HG03354 (cell line): ENCODE data around the gene CNTNAP5.

ENCODE experiments used
- ATAC-seq: cut with Tn5 transposase; IDR thresholded peaks from one replicate; pipeline ENCODE4 v1.9.1; 2021; ENCODE audit warnings: mild to moderate bottlenecking; ENCODE audit not compliant: unreplicated experiment, poor library complexity, severe bottlenecking

The CNTNAP5 gene

GRCh38 chr2:124572934-124573634 is 548.0 kb downstream of the CNTNAP5 start:
- no peak for ATAC-seq

- no peak for ATAC-seq
Observed at GRCh38 chr2:124575497-124575896, 550.4 kb downstream of the CNTNAP5 start.

- ATAC-seq: no peak
Observed at GRCh38 chr2:124580263-124580662, 555.2 kb downstream of the CNTNAP5 start.

- ATAC-seq: no peak
Observed at GRCh38 chr2:124582387-124582786, 557.3 kb downstream of the CNTNAP5 start.

- no peak for ATAC-seq
Observed at GRCh38 chr2:124584615-124585014, 559.5 kb downstream of the CNTNAP5 start.

GRCh38 chr2:124585277-124585676 is 560.2 kb downstream of the CNTNAP5 start:
- no peak for ATAC-seq

GRCh38 chr2:124586210-124586609 is 561.1 kb downstream of the CNTNAP5 start:
- no peak for ATAC-seq

- no peak for ATAC-seq
Observed at GRCh38 chr2:124586835-124587234, 561.7 kb downstream of the CNTNAP5 start.

- no peak for ATAC-seq
Observed at GRCh38 chr2:124589971-124590370, 564.9 kb downstream of the CNTNAP5 start.

- no peak for ATAC-seq
Observed at GRCh38 chr2:124602759-124603158, 577.7 kb downstream of the CNTNAP5 start.

- no peak for ATAC-seq
Observed at GRCh38 chr2:124604940-124605339, 579.9 kb downstream of the CNTNAP5 start.

GRCh38 chr2:124607679-124608078 is 582.6 kb downstream of the CNTNAP5 start:
- ATAC-seq: no peak

- no peak for ATAC-seq
Observed at GRCh38 chr2:124609667-124610066, 584.6 kb downstream of the CNTNAP5 start.

- ATAC-seq: no peak
Observed at GRCh38 chr2:124610141-124610540, 585.1 kb downstream of the CNTNAP5 start.

GRCh38 chr2:124610866-124611265 is 585.8 kb downstream of the CNTNAP5 start:
- ATAC-seq: no peak

GRCh38 chr2:124623560-124623959 is 598.5 kb downstream of the CNTNAP5 start:
- ATAC-seq: no peak

GRCh38 chr2:124625561-124625960 is 600.5 kb downstream of the CNTNAP5 start:
- ATAC-seq: no peak

GRCh38 chr2:124626993-124627392 is 601.9 kb downstream of the CNTNAP5 start:
- ATAC-seq: no peak

GRCh38 chr2:124633812-124634211 is 608.7 kb downstream of the CNTNAP5 start:
- no peak for ATAC-seq

- no peak for ATAC-seq
Observed at GRCh38 chr2:124639524-124639923, 614.4 kb downstream of the CNTNAP5 start.

GRCh38 chr2:124640221-124640750 is 615.2 kb downstream of the CNTNAP5 start:
- no peak for ATAC-seq
